NB4 (cell line): ENCODE data around the gene DOC2B.
"Not testable (repeated sequence)": the region's sequence is repeated elsewhere in the genome, so short reads cannot be mapped to it uniquely, and the experiment has no call there.

Source experiments
- DNase-seq: peaks from one replicate; pipeline ENCODE4 v3.0.0; 2010; ENCODE audit warnings: low read depth
- H3K4me3 ChIP-seq: one replicate; pipeline ENCODE4 v1.5.1; 2011; ENCODE audit warnings: mild to moderate bottlenecking, low read depth, low read length, moderate library complexity
- CTCF ChIP-seq: IDR thresholded peaks from one replicate; pipeline ENCODE4 v1.5.1; 2012; ENCODE audit warnings: low read depth, low read length
- MAX ChIP-seq: IDR thresholded peaks from 2 replicates; pipeline ENCODE4 v1.6.1; 2011; ENCODE audit warnings: low read depth, low read length
- MYC ChIP-seq: IDR thresholded peaks from 2 replicates; pipeline ENCODE4 v1.6.1; 2011; ENCODE audit warnings: low read depth, low read length
- POLR2A ChIP-seq: IDR thresholded peaks from 2 replicates; pipeline ENCODE4 v1.6.1; 2011; ENCODE audit warnings: mild to moderate bottlenecking; ENCODE audit not compliant: insufficient read length; ENCODE audit errors: extremely low read depth

The DOC2B gene

GRCh38 chr17:145671-146541 is 35.5 kb downstream of the DOC2B start:
- TF ChIP-seq MAX (no peak), CTCF (no peak), POLR2A (no peak), MYC (no peak)
- no peak for DNase-seq

GRCh38 chr17:144936-145670 is 36.3 kb downstream of the DOC2B start:
- DNase-seq: no peak
- TF ChIP-seq MYC (no peak), CTCF (no peak), POLR2A (no peak), MAX (no peak)
- H3K4me3 ChIP-seq: no peak overlapping the region

More at GRCh38 chr17:145671-146541, 35.5 kb downstream of the DOC2B start:
- no peak overlapping the region for H3K4me3 ChIP-seq

- H3K4me3 ChIP-seq: no peak overlapping the region
- peak; percentile 70 for DNase-seq
- TF ChIP-seq MAX (0 out of 2 replicates have a peak, but pooled peaks have one; percentile 32), CTCF (peak; percentile 49), MYC (no peak), POLR2A (no peak)
Observed at GRCh38 chr17:143785-144281, 37.6 kb downstream of the DOC2B start.

GRCh38 chr17:142876-143784 is 38.3 kb downstream of the DOC2B start:
- no peak overlapping the region for H3K4me3 ChIP-seq
- no peak for DNase-seq
- TF ChIP-seq CTCF (no peak), MYC (no peak), POLR2A (no peak), MAX (no peak)

GRCh38 chr17:142102-142661 is 39.3 kb downstream of the DOC2B start:
- no peak overlapping the region for H3K4me3 ChIP-seq
- peak; percentile 35 for DNase-seq
- TF ChIP-seq POLR2A (no peak), MYC (no peak), CTCF (no peak), MAX (no peak)

GRCh38 chr17:139401-140205 is 41.8 kb downstream of the DOC2B start:
- not testable (repeated sequence) for DNase-seq, H3K4me3 ChIP-seq
